SK-N-MC (cell line): ENCODE results near the gene LRRC27.

Experiments
- EZH2 ChIP-seq: fragments of 200-600 bp; sonication (generic); IDR thresholded peaks from one replicate; pipeline ENCODE4 v1.6.1; 2017; ENCODE audit warnings: antibody characterized with exemption
- FOXP2 ChIP-seq: optimal IDR thresholded peaks from 2 replicates; pipeline ENCODE3; 2011; ENCODE audit warnings: mild to moderate bottlenecking, moderate library complexity; ENCODE audit not compliant: insufficient read depth; ENCODE audit errors: extremely low read length, control extremely low read depth
- POLR2AphosphoS5 ChIP-seq: IDR thresholded peaks from 2 replicates; pipeline ENCODE4 v1.6.1; 2012; ENCODE audit warnings: mild to moderate bottlenecking, low read depth, low read length, borderline replicate concordance

- TF ChIP-seq POLR2AphosphoS5 (no peak), EZH2 (no peak), FOXP2 (no peak)
Observed at GRCh38 chr10:132363376-132363775, 31.4 kb downstream of the LRRC27 start.
